Fibroblast of upper back skin (primary cell): ENCODE measurements around the gene STARD5.
"Not testable (repeated sequence)": the region's sequence is repeated elsewhere in the genome, so short reads cannot be mapped to it uniquely, and the experiment has no call there.

ENCODE experiments used
- DNase-seq: peaks from one replicate; pipeline ENCODE4 v3.0.0-alpha.2; 2013

The STARD5 gene, protein sequence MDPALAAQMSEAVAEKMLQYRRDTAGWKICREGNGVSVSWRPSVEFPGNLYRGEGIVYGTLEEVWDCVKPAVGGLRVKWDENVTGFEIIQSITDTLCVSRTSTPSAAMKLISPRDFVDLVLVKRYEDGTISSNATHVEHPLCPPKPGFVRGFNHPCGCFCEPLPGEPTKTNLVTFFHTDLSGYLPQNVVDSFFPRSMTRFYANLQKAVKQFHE

DNA sequence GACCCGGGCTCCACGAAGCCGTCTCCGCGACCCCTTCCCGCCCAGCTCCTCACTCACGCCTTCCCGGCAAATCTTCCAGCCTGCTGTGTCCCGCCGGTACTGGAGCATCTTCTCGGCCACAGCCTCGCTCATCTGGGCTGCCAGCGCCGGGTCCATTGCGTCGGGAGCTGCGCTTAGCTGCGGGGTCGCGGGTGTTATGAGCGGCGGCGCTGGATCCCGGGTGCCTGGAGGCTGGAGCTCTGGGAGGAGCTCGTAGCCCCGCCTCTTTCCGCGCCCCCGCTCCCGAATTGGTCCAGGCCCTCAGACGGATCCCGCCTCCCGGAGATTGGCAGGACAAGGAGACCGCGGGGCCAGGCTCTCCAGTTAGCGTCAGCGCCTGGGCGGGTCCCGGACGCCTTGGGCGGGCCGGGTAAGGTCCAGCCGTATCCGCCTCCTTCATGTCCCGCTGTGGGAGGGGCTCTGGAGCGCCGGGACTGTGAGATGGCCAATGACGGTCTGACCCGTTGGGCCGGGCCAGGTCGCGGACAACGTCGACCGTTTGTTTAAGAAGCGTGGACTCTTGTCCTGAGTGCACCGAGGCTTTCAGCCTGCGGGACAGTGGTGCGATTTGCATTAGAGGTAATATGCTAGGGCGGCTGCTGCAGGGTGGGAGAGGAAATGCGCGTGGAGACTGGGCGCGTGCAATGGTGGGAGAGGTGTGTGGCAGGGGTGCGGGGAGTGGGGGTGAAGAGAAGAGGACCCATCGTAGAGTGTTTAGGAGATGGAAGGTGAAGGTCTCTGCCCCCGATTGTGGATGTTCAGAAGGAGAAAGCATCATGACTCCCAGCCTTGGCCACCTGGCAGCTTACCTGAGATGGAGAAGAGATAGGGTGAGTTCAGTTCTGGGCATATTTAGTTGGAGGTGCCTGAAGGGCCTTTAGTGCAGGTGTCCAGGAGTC lies at the start of gene STARD5:
TSS of gene STARD5 (minus strand) at position 198 of the 938 bp plus-strand sequence. CDS start at position 156, 42 bp downstream.
- DNase-seq: peak; percentile 97

DNA sequence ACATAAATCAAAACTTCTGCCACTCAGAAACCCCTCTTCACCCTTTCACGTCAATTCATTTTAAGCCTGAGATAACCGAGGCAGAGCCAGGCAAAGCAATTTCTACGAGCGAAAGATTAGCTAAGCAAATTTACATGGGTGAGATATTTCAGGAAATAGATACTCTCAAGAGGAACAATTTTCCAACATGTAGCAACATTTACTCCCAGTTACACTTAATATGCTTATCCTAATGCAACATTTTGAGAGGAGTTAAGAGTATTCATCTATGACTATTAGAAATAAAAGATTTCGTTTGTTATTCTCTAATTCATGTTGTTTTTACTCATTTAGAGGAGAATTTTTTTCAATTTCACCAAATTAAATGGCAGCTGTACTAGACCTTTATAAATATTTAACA lies 49.2 kb upstream of the STARD5 start:
- DNase-seq: no peak

DNA sequence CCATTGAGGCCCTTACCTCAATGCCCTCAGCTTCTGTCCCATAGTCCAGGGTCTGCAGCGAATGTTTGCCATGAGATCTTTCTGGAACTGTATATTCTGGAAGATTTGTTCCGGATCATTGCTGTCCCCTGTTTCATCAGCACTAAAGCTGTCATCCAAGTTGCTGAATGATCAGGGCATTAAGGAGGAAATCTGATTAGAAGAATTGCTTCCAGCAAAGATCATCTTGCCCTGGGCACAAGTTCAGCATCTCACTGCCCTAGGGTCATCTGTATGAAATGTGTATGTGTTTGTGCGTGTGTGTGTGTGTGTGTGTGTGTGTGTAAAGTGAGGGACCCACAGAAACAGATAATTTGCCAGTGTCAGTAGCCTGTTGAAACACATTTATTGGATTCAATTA lies 48.6 kb upstream of the STARD5 start:
- DNase-seq: no peak

DNA sequence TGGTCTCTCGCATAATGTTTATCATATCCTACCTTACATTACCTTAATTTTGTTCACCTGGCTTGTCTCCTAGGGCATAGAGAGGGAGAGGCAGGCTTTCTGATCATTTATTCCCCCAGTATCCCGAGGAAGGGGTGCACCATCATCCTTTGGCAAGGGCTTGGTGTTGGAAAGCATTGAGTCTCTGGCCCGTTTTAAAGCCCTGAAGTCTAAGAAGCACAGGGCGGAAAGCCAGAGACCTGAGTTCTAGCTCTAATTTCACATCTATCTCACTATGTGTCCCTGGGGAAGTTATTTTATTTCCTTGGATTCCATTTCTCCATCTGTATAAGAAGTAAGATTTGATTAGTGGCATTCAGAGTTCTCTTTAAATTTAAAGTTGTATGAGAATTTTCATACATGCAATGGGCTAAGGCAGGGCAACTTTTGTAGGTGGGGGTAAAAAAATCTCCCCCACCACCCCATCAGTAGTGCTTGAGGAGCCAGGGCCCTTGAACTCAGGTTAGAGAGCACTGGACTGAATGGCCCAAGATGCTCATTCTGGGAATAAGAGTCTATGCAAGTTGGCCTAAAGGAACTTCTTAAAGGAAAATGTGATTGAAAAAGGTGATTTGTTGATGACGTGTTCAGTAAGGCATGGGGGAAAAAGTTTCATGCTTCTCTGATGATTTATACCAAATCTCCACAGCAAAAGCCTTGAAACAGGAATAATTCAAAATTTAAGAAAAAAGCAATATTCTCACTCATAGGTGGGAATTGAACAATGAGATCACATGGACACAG lies 40.0 kb upstream of the STARD5 start:
- DNase-seq: peak; percentile 9

DNA sequence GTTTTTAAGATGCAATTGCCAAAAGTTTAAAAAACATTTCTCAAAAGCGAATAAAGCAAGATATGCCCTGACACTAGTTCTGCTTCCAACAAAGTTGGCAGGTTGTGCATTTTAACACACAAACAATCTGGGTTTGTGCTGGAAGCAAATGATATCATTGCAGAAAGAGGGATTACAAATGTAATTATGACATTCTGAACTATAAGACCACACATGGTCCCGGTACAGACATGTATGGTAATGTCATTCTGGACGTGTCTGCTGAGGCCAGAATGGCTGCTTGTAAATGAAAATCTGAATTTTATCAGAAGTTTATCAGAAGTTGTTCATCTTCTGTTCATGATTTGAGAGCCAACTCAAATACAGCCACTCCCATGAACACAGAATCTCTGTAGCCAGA lies 39.3 kb upstream of the STARD5 start:
- DNase-seq: no peak

DNA sequence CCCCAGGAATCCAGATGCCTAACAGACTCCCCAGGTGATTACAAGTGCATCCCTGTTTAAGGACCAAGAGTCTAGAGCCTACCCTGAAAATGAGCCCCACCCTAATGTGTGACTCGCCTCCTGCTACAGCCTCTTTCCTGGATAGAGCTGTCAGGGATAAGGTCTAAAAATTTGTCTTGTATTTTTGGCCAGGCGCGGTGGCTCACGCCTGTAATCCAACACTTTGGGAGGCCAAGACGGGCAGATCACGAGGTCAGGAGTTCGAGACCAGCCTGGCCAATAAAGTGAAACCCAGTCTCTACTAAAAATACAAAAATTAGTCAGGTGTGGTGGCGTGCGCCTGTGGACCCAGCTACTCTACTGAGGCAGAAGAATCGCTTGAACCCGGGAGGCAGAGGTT lies 38.8 kb upstream of the STARD5 start:
- no peak for DNase-seq

DNA sequence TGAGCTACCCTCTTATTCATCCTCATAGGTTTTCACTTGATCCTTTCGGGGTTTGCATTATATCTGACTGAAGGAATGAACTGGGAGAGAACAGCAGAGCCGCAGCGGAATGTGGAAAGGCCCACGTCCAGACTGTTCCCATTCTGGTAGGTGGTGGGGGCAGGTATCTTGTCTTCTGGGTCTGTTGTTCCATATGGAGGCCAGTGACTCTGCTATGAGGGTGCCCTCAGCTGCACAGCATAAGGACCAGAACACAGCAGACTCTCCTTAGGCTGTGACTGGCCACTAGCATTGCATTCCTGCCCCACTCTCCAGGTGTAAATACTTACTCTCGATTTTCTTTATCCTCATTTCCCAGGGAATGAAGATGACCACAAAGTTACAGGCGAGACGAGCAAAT lies 38.0 kb upstream of the STARD5 start:
- no peak for DNase-seq

DNA sequence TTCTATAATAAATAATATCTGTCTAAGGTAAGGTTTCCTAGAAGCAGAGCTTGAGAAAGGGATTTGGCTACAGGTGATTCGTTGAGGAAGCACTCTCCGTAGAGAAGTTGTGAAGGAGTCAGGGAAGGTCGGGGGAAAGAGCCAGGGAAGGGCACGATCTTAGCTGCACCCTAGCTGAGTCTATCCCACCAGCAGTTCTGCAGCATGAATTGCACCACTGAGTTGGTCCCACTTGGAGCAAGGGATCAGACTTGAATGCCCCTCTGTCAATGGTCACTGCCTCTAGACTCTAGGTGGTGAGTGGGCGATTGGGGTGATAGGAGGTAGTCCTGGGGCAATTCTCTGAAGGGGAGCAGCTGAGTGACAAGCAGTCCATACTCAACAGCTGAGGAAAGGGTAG lies 36.5 kb upstream of the STARD5 start:
- DNase-seq: no peak

DNA sequence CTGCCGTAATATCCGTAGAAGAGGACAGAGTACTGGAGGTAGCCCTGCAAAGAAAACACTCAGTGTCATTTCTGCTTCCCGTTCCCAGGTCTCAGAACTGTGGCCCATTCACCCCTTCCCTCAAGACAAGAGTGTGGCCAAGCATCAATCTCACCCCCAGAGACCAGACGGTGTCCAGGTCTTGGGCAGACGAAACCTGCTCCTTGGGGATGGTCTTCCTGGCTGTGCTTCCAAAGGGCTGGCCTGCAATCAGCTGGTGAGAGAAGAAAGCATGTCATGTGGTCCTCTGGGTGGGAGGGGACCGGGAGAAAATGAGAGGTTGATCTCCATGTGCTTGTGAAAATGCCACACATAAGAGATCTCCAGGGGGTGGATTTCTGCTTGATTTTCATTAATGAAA lies 34.3 kb upstream of the STARD5 start:
- DNase-seq: no peak

DNA sequence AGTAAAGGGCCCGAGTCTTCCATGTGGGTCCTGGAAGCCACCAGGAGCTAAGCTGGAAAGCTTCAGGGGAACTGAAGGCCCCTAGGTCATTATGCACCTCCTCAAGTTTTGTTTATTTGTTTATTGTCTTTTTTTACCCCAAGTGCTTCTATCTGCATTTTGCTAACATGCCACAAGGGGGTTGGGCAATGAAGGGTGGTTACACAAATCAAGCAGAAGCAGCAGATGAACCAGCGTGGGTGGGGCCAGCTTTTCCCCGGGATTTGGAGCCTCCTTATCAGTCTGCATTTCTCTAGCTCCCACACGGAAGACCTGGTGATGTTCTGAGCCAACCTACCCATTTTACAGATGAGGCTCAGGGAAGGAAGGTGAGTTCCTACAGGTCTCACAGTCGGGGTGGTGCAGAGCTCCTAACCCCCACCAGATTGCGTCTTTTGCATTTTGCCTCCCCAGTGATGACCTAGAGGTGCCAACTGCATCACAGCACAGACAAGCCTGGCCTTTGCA lies 33.3 kb upstream of the STARD5 start:
- DNase-seq: no peak

DNA sequence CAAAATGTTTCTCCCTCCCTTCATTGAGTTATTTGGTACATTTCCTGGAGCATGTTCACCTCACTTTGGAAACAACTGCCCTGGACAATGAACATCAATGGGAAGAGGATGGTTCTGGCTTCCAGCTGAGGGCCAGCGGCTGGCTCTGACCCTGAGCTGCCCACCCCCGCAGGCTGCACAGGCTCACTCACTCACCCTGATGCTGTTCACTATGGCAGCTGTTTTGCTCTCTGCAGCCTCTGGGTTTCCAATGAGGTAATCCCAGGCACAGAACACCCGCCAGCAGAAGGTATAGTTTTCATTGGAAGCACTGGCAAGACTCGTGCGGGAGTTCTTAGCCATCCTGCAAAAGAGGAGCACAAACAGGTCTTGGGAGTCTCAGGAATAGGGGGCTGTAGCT lies 32.3 kb upstream of the STARD5 start:
- no peak for DNase-seq

DNA sequence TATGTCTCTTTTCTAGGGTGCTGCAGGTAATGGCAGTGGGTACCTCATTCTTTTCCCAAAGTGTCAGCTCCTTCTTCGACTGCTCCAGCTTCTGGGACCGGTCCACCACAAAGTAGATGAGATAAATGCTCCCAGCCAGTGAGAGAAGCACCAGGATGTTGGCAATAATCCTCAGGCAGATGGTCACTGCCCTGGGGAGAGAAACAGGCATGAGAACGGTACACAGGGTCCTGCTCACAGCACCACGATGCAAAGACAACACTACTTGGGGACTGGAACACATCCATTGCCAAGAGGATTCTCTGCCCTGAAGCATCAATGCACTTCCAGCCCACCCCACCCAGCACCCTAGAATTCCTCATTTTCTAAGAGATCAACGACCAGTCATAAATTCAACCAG lies 27.7 kb upstream of the STARD5 start:
- no peak for DNase-seq

DNA sequence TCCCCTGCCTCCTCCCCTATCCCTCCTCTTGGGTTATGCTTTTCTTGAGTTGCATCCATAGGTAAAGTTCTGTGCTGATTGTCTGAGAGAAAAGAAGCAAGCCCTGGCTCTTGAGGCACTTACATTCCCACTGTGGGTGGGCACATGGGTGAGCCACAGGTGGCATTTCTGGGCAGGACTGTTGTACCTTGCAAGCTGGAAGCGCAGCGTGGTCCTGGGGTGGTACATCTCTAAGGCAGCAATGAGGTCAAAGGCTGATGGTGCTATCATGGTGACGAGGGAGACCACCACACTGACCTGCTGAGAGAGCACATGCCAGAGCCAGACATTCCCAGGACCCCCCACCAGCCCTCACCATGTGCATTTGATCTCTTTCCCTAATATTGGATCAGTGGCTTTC lies 25.3 kb upstream of the STARD5 start:
- no peak for DNase-seq

DNA sequence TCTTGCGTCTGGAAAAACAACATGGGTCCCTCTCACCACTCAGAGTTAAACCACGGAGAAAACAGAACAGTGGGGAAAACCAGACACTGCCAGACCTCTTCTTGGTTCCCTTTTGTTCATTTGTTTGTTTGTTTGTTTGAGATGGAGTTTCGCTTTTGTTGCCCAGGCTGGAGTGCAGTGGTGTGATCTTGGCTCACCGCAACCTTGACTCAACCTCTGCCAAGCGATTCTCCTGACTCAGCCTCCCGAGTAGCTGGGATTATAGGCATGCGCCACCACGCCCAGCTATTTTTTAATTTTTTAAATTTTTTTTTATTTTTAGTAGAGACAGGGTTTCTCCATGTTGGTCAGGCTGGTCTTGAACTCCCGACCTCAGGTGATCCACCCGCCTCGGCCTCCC lies 24.8 kb upstream of the STARD5 start:
- not testable (repeated sequence) for DNase-seq

DNA sequence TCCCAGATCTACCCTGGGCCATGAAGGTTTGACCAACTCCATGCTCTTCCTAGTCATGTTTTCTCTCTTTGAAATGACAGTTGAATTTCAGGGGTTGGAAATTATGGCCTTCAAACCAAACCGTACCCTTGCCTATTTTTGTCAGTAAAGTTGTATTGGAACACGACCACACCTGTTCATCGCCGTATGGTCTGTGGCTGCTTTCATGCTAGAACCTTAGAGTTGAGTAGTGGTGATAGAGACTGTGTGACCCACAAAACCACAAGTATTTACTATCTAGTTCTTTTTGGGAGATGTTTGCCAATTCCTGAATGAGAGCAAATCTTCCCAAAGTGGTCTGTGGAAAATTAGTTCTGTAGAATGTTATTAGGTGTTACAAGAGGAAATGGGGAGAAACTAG lies 24.0 kb upstream of the STARD5 start:
- DNase-seq: no peak

DNA sequence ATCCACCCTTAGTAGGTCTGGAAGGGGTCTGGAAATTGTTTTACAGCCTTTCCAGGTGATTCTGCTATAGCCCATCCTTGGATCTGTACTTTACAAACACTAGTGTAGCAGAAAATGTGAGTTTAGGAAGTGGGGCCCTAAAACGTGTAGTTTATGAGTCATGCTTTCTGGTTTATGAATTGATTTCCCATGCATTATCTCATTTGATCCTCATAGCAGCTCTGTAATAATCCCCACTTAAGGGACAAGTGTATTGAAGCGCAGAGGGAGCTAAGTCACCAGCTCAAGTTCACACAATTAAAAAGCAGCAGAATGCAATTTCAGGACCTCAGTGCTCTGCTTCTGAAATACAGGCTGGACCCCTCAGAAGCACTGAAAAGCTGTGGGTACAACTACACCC lies 22.7 kb upstream of the STARD5 start:
- no peak for DNase-seq

DNA sequence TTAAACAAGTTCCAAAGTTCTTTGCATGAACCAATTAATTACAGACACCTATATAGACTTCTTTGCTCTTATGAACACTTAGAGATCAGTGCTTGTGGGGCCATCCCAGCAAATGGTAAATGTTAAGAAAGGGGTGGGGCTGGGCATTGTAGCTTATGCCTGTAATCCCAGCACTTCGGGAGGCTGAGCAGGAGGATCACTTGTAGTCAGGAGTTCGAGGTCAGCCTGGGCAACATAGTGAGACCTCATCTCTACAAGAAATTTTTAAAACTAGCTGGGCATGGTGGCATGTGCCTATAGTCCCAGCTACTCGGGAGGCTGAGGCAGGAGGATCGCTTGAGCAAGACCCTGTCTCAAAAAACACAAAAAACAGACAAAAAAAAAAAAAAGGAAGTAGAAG lies 19.4 kb upstream of the STARD5 start:
- DNase-seq: no peak

DNA sequence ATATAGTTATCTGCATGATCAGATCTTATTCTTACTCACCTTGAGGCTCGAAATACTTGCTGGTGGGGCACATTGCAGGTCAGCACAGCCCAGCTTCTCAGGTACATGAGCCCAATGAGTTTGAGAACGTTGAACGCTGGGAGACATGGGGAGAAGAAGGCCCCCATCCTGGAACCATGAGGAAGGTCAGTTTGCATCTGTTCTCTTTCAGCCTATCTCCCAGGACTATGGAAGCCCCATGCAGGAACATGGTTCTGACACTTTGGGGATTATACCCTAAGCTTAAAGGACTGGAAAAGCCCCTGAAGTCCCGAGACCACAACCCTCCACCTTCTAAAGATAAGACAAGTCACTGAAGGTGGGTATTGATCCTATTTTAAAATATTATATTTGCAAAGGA lies 17.4 kb upstream of the STARD5 start:
- DNase-seq: no peak

DNA sequence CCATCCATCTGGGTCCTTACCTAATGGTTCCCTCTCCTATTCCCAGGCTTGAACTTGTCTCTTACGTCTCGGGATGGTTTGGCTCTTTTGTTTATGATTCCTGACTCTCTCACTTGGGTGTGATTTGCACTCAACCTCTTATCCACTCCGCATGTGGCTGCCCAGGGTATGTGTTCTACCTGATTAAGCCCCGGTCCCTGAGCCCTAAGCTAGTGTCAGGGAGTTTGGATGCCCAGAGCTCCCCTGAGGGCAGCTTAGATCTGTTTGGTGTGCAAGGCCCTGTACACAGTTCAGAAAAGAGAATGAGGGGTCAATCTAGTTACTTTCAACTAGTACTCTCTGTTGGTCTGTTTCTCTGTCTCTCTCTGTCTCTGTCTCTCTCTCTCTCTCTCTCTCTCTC lies 15.9 kb upstream of the STARD5 start:
- DNase-seq: no peak

DNA sequence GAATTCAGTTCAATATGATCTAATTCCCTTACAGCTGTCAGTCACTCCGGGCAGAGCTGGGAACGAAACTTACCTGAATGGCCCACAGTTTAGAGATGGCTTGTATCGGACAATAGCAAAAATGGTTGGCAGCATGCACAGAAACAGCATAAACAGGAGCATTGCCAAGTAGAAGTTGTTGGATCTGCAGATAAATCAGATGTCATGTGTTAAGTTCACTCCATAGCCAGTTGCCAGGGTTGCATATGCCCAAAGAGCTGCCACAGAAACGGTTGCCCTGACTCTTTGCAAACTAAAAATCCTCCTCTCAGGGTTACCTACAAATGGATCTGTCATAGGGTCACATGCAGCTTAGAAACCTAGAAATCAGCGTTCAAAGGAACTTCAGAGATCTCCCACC lies 15.4 kb upstream of the STARD5 start:
- DNase-seq: no peak

DNA sequence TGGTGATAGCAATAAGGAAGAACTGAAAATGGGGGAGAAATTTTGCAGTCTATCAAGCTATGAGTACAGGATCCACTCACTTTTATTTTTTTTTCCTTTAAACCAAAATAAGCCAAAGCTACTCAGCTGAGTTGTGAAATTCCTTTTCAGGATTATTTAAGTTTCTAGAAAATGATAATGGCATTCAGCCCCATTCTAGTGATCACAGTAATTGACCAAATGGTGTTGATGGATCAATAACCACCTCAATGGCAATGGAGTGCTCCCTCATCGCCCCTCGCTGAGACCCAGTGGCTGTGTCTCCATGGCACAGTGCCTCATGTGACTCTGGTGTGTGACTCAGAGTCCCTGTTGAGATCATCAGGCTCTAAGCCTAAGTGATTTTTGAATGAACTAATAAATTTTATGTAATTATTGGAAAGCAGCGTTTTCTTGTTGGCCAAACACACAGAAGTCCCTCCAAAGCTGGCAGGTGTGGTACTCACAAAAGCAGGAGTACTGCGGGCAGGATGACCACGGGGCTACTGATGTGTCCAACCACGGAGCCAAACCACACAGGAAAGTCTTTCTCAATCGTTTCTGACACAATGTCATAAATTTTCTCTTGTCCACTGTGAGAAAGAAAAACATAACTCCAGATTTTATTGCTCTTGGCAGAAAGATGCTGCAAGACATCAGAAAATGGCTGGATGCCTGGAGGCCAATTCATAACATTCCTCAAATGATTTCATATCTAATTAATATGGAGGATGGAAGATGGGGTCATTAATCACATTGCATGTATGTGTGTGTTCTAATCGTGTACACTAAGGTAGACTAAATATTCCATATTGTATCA lies 14.4 kb upstream of the STARD5 start:
- peak; percentile 98 for DNase-seq

DNA sequence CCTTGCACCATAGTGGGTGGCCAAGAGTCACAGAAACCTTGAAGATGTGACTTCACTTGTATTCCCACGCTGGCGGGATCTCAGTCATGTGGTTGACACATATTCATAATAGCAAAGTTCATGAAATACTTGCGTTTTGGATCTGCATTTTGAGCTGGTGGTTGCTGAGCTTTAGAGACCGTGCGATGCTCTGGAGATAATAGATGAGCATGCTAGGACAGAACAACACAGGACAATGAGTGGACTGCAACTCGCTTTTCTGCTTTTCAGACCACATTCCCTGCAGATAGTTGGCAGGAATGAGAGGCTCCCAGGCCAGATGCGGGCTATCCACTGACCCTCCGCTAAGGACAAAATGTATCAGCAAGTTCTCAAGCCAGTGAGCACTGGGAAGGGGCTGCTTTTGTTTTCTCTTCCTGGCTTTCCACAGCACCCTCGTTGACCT lies 13.8 kb upstream of the STARD5 start:
- DNase-seq: no peak
